A549 (cell line): Measurements from ENCODE around the gene APLP2.

Source experiments
- CEBPB ChIP-seq, 2 experiments: fragments of >200 bp in 1 of 2; sonication (Bioruptor Twin) in 1 of 2; formaldehyde crosslinking in 1 of 2; IDR thresholded peaks; 2 replicates each; pipeline ENCODE4 v1.6.1; 2012 to 2016
- CTCF ChIP-seq: fragments of >200 bp; sonication (Bioruptor Twin); formaldehyde crosslinking; IDR thresholded peaks from 3 replicates; pipeline ENCODE4 v1.5.1; 2016
- PHF8 ChIP-seq: fragments of 200-600 bp; sonication (generic); IDR thresholded peaks from 2 replicates; pipeline ENCODE4 v1.6.1; 2016; ENCODE audit warnings: low read depth, mild to moderate bottlenecking, antibody characterized with exemption, moderate library complexity, borderline replicate concordance
- POLR2A ChIP-seq: IDR thresholded peaks from 2 replicates; pipeline ENCODE4 v1.6.1; 2012; ENCODE audit warnings: mild to moderate bottlenecking, low read length

- no peak for TF ChIP-seq PHF8
- TF ChIP-seq CTCF: no peak
- TF ChIP-seq CEBPB (IDR thresholded peaks at IDR 0.05): no peak
- TF ChIP-seq POLR2A: no peak
These were observed 79.2 kb downstream of the APLP2 start for GRCh38 chr11:130148796-130149326.
